Measurements from ENCODE around the gene TGFBR3L. TPM values are rescaled to one million over a fixed set of nuclear protein-coding genes. Genes with fewer than 3 reads are reported as not detected.

TGFBR3L gene
- total and polyA plus RNA-seq, 2 of the 4 experiments (the other 2 are of a cell fraction), result 0.94 TPM; not detected in 1

- ATAC-seq (ENCODE audit: low read depth) (no peak), DNase-seq (no peak)
- H3K4ac ChIP-seq (ENCODE audit: low read depth, low read length), result peak overlapping the region; percentile 80
- WGBS, 2 experiments (ENCODE audit: extremely low coverage in 2 of 2, insufficient read length in 1 of 2), result 92% methylated on average over 12 of the region's 23 CpGs; no CpG with 5 or more reads in 1 of the 2 experiments
- peak overlapping the region; percentile 3 to 72; a peak in 1 of 4 replicates for H4K8ac ChIP-seq (ENCODE audit: low read depth in 2 of 2, low read length in 2 of 2)
- peak overlapping the region; percentile 27 for H2AFZ ChIP-seq (replicated peaks; ENCODE audit: low read length, poor library complexity)
- peak overlapping the region; percentile 90 for H2AK5ac ChIP-seq (ENCODE audit: low read depth, low read length)
- peaks cover 15% of the 10 kb centered on the region for H4K20me1 ChIP-seq (ENCODE audit: insufficient read depth, low read length)
- no peak overlapping the region for H3K4me3 ChIP-seq (ENCODE audit: insufficient read depth, low read depth, low read length)
- no TSS peak for BruUV-seq (replicated peaks)
- no peak overlapping the region for H3K56ac ChIP-seq (ENCODE audit: extremely low read depth, insufficient read depth, low read length)
- no peaks in the 10 kb centered on the region for H3K27me3 ChIP-seq (ENCODE audit: control insufficient read depth, insufficient read depth, low read length)
- peaks cover 21% of the 10 kb centered on the region for H3K4me1 ChIP-seq (ENCODE audit: control insufficient read depth, insufficient read depth, low read length)
- H3K9me3 ChIP-seq (ENCODE audit: control insufficient read depth, insufficient read depth, low read length), result no peaks in the 10 kb centered on the region
- H3K9me1 ChIP-seq (ENCODE audit: insufficient read depth, low read length), result peaks cover 9% of the 10 kb centered on the region; the same call in 1 of the 2 replicates
- peak overlapping the region; percentile 86 for H2AK9ac ChIP-seq (replicated peaks; ENCODE audit: low read depth, low read length, poor library complexity)
- H4K91ac ChIP-seq (ENCODE audit: insufficient read depth, low read depth, low read length), result peak overlapping the region; percentile 29; the same call in 1 of the 2 replicates
- dilution Hi-C loops (cut with HindIII; ENCODE audit: low sequenced_read_pairs, unreplicated experiment), result no loop called here
- peak overlapping the region; percentile 13; the same call in 1 of the 3 replicates for H2BK15ac ChIP-seq (ENCODE audit: low read depth, low read length)
- intact Hi-C loops (cut with micrococcal nuclease), result no loop called here
- POLR2A ChIA-PET (ENCODE audit: unreplicated experiment), result interaction anchor here (1.0 kb wide), 1 partner anchor 463 kb away, joined by 5 read pairs; the partner anchor contains the start of gene RAB11B
- H3K23ac ChIP-seq (ENCODE audit: low read depth, low read length), result no peak overlapping the region
- H3K36me3 ChIP-seq (ENCODE audit: control insufficient read depth, insufficient read depth, low read length), result peaks cover 23% of the 10 kb centered on the region
- H2BK5ac ChIP-seq (ENCODE audit: low read depth, low read length, poor library complexity, severe bottlenecking), result peak overlapping the region; percentile 23
- peak overlapping the region; percentile 40 for H3K9ac ChIP-seq (ENCODE audit: low read depth, low read length)
- peak overlapping the region; percentile 23 for H2BK120ac ChIP-seq (ENCODE audit: low read depth, low read length)
- H4K5ac ChIP-seq (ENCODE audit: low read depth, low read length), result no peak overlapping the region; the same call in 1 of the 2 replicates
- TF ChIP-seq FOS (IDR thresholded peaks at IDR 0.05; ENCODE audit: low read depth, low read length) (no peak), CTCF (conservative IDR thresholded peaks at IDR 0.05; ENCODE audit: low read depth, low read length) (no peak), MAZ (IDR thresholded peaks at IDR 0.05; ENCODE audit: borderline replicate concordance, low read depth, low read length) (no peak), RCOR1 (IDR thresholded peaks at IDR 0.05; ENCODE audit: insufficient replicate concordance, low read length) (no peak), SMC3 (IDR thresholded peaks at IDR 0.05; ENCODE audit: low read depth, low read length) (no peak), MAFK (IDR thresholded peaks at IDR 0.05; ENCODE audit: low read depth, low read length) (no peak)
- TF ChIP-seq, protein P1, sequence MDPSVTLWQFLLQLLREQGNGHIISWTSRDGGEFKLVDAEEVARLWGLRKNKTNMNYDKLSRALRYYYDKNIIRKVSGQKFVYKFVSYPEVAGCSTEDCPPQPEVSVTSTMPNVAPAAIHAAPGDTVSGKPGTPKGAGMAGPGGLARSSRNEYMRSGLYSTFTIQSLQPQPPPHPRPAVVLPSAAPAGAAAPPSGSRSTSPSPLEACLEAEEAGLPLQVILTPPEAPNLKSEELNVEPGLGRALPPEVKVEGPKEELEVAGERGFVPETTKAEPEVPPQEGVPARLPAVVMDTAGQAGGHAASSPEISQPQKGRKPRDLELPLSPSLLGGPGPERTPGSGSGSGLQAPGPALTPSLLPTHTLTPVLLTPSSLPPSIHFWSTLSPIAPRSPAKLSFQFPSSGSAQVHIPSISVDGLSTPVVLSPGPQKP (IDR thresholded peaks at IDR 0.05; ENCODE audit: borderline replicate concordance, low read depth, low read length), result no peak
- H3K14ac ChIP-seq (replicated peaks; ENCODE audit: low read depth, low read length), result no peak overlapping the region
- H3K79me1 ChIP-seq (ENCODE audit: low read depth in 1 of 2, low read length in 2 of 2), result peaks cover 7 to 14% of the 10 kb centered on the region in 2 experiments; a peak in 2 of 4 replicates
- H2BK20ac ChIP-seq (ENCODE audit: low read depth, low read length), result no peak overlapping the region
- H3K4me2 ChIP-seq (ENCODE audit: low read depth, low read length), result no peak overlapping the region
- in situ Hi-C loops (cut with MboI; ENCODE audit: low sequenced_read_pairs), result no loop called here
- H3K27ac ChIP-seq (ENCODE audit: insufficient read depth, low read length), result peak overlapping the region; percentile 95; the same call in 1 of the 2 replicates
- CTCF ChIA-PET, result no interaction called here
- no peak overlapping the region; the same call in 1 of the 2 replicates for H3K18ac ChIP-seq (ENCODE audit: low read depth, low read length)
Measured at GRCh38 chr19:7927605-7928333, 13.1 kb downstream of the TGFBR3L start.

All from IMR-90 (cell line).